GM19467 (cell line): ENCODE data around the gene EFNB3.

ENCODE experiments used
- ATAC-seq: cut with Tn5 transposase; IDR thresholded peaks from one replicate; pipeline ENCODE4 v1.9.1; 2021; ENCODE audit warnings: mild to moderate bottlenecking, moderate library complexity; ENCODE audit not compliant: unreplicated experiment

EFNB3 gene

GRCh38 chr17:7697828-7698588 lies 7.0 kb upstream of the EFNB3 start:
- no peak for ATAC-seq

- no peak for ATAC-seq
Measured at GRCh38 chr17:7700510-7700909, 4.5 kb upstream of the EFNB3 start.

GRCh38 chr17:7701681-7702080 lies 3.3 kb upstream of the EFNB3 start:
- ATAC-seq: no peak

- ATAC-seq: no peak
Measured at GRCh38 chr17:7702776-7703175, 2.2 kb upstream of the EFNB3 start.

GRCh38 chr17:7703584-7704479 lies 1.2 kb upstream of the EFNB3 start:
- no peak for ATAC-seq

- no peak for ATAC-seq
Measured at GRCh38 chr17:7705269-7706255, 560 bp downstream of the EFNB3 start.

GRCh38 chr17:7706631-7707354 lies 1.8 kb downstream of the EFNB3 start:
- no peak for ATAC-seq

GRCh38 chr17:7707446-7707845 lies 2.4 kb downstream of the EFNB3 start:
- ATAC-seq: no peak

- ATAC-seq: no peak
Measured at GRCh38 chr17:7707858-7708750, 3.1 kb downstream of the EFNB3 start.

GRCh38 chr17:7709031-7709430 lies 4.0 kb downstream of the EFNB3 start:
- no peak for ATAC-seq

GRCh38 chr17:7710301-7710700 lies 5.3 kb downstream of the EFNB3 start:
- no peak for ATAC-seq

GRCh38 chr17:7711051-7711755 lies 6.2 kb downstream of the EFNB3 start:
- ATAC-seq: no peak

GRCh38 chr17:7712111-7712771 lies 7.2 kb downstream of the EFNB3 start:
- no peak for ATAC-seq

- no peak for ATAC-seq
Measured at GRCh38 chr17:7713782-7714181, 8.8 kb downstream of the EFNB3 start.

- no peak for ATAC-seq
Measured at GRCh38 chr17:7714721-7715594, 10.0 kb downstream of the EFNB3 start.

- no peak for ATAC-seq
Measured at GRCh38 chr17:7715936-7716886, 11.2 kb downstream of the EFNB3 start.
